H1 (cell line): ENCODE data around the gene NINJ2. TPM values are rescaled to one million over a fixed set of nuclear protein-coding genes. Genes with fewer than 3 reads are reported as not detected.

ENCODE experiments used
- ASH2L ChIP-seq: fragments of 200-600, 300-600 bp; sonication (generic); IDR thresholded peaks from one replicate; pipeline ENCODE4 v1.7.1; 2017; ENCODE audit warnings: low read length
- KDM5A ChIP-seq: fragments of 200-600 bp; IDR thresholded peaks from 2 replicates; pipeline ENCODE4 v1.7.1; 2012; ENCODE audit warnings: mild to moderate bottlenecking, low read length, inconsistent platforms, mixed read lengths
- RFX5 ChIP-seq: IDR thresholded peaks from 2 replicates; pipeline ENCODE4 v1.6.1; 2011; ENCODE audit warnings: low read depth, low read length, improper control_type of control experiment, borderline replicate concordance
- RXRA ChIP-seq: IDR thresholded peaks from 2 replicates; pipeline ENCODE4 v1.6.1; 2011; ENCODE audit warnings: low read depth, mild to moderate bottlenecking, low read length, moderate library complexity; ENCODE audit not compliant: insufficient read depth
- SIN3A ChIP-seq, 2 experiments: IDR thresholded peaks in 1 of 2; conservative IDR thresholded peaks in 1 of 2; 2 replicates each; pipeline ENCODE4 v1.6.1; 2011 to 2012; ENCODE audit warnings: low read length in 2 of 2, improper control_type of control experiment in 1 of 2, low read depth in 1 of 2, mild to moderate bottlenecking in 1 of 2
- SRF ChIP-seq: IDR thresholded peaks from 2 replicates; pipeline ENCODE4 v1.6.1; 2011; ENCODE audit warnings: mild to moderate bottlenecking, low read depth, low read length, moderate library complexity
- TBP ChIP-seq: IDR thresholded peaks from 2 replicates; pipeline ENCODE4 v1.6.1; 2011; ENCODE audit warnings: low read depth, low read length, improper control_type of control experiment
- polyA plus RNA-seq, 7 experiments: library from polyadenylated mRNA; depleted of rRNA in 3 of 7; stranded (reverse) in 5 of 7; unstranded in 2 of 7; fragments of >200 nt in 5 of 7; fragments of 200-250 nt in 2 of 7; gene quantifications; 1 replicate in 5 of 7; 2 replicates in 1 of 7; 4 replicates in 1 of 7; pipeline versions ENCODE4 v1.2.1 to v1.2.3, GENCODE V29; 2011 to 2013; ENCODE audit warnings: missing spikeins in 2 of 7, mixed read lengths in 2 of 7
- total RNA-seq: library from RNA; stranded (reverse); fragmentation: NEBNext Ultra II Directional; extraction: Animal tissue kit (Norgen Biotek cat#: 25700); gene quantifications from 2 replicates; pipeline ENCODE4 v1.2.1, GENCODE V29; 2021

The NINJ2 gene
- total and polyA plus RNA-seq, 2 of the 8 experiments (the other 6 are each of a cell fraction or from before 2014, with no cell fraction given), result 1.4 TPM; not detected in 1

- no peak for TF ChIP-seq ASH2L
- TF ChIP-seq SRF, result no peak
- TF ChIP-seq KDM5A, result no peak
- TF ChIP-seq RXRA, result no peak
- TF ChIP-seq RFX5, result no peak
- TF ChIP-seq TBP, result no peak
- no peak for TF ChIP-seq SIN3A (conservative IDR thresholded peaks at IDR 0.05 in 1 of 2, IDR thresholded peaks at IDR 0.05 in 1 of 2; ENCODE audit: low read depth in 1 of 2, low read length in 2 of 2)
These were observed 88.6 kb downstream of the NINJ2 start (continued) for GRCh38 chr12:574475-575128.
